Ishikawa (cell line): ENCODE results near the gene SEPTIN10.

Source experiments
- CEBPB ChIP-seq: IDR thresholded peaks from 2 replicates; pipeline ENCODE4 v1.6.1; 2012
- EP300 ChIP-seq: IDR thresholded peaks from 2 replicates; pipeline ENCODE4 v1.6.1; 2012; ENCODE audit warnings: borderline replicate concordance
- FOXM1 ChIP-seq: IDR thresholded peaks from 2 replicates; pipeline ENCODE4 v1.6.1; 2012; ENCODE audit warnings: low read depth, borderline replicate concordance
- MAX ChIP-seq: IDR thresholded peaks from 2 replicates; pipeline ENCODE4 v1.6.1; 2012
- RAD21 ChIP-seq: IDR thresholded peaks from 2 replicates; pipeline ENCODE4 v1.6.1; 2012; ENCODE audit warnings: low read depth
- REST ChIP-seq: IDR thresholded peaks from 2 replicates; pipeline ENCODE4 v1.6.1; 2012; ENCODE audit warnings: low read depth, mild to moderate bottlenecking
- TAF1 ChIP-seq: IDR thresholded peaks from 2 replicates; pipeline ENCODE4 v1.6.1; 2012; ENCODE audit warnings: low read depth, mild to moderate bottlenecking
- TCF12 ChIP-seq: IDR thresholded peaks from 2 replicates; pipeline ENCODE4 v1.6.1; 2012; ENCODE audit warnings: low read depth
- TEAD4 ChIP-seq: IDR thresholded peaks from 2 replicates; pipeline ENCODE4 v1.6.1; 2012
- YY1 ChIP-seq: IDR thresholded peaks from 2 replicates; pipeline ENCODE4 v1.6.1; 2012; ENCODE audit warnings: low read depth
- ZBTB7A ChIP-seq: IDR thresholded peaks from 2 replicates; pipeline ENCODE4 v1.6.1; 2012; ENCODE audit warnings: low read depth

GRCh38 chr2:109562421-109562820 is 51.3 kb downstream of the SEPTIN10 start:
- TF ChIP-seq REST (no peak), TAF1 (no peak), CEBPB (no peak), TEAD4 (no peak), MAX (no peak), FOXM1 (no peak), ZBTB7A (no peak), RAD21 (no peak), YY1 (no peak), TCF12 (no peak), EP300 (no peak)
